ENCODE results near the gene PHTF1.
"Not testable (repeated sequence)": the region's sequence is repeated elsewhere in the genome, so short reads cannot be mapped to it uniquely, and the experiment has no call there.

Gene PHTF1

GRCh38 chr1:113756461-113756860 lies 2.8 kb downstream of the PHTF1 start:
- Histone ChIP-seq H3K27me3 (ENCODE audit: control insufficient read depth in 3 of 3, insufficient read depth in 3 of 3, low read depth in 1 of 3, low read length in 3 of 3) (no peaks in the 10 kb centered on the region), H3K36me3 (replicated peaks in 1 of 2; ENCODE audit: control insufficient read depth in 2 of 2, insufficient read depth in 2 of 2, low read length in 2 of 2) (peaks cover 0 to 52% of the 10 kb centered on the region in 2 donors), H3K23ac (ENCODE audit: low read depth, low read length, poor library complexity) (no peak overlapping the region), H2BK15ac (ENCODE audit: low read length) (no peak overlapping the region), H3K4me2 (ENCODE audit: insufficient read depth, low read length, poor library complexity, severe bottlenecking) (no peak overlapping the region), H4K91ac (ENCODE audit: low read depth, low read length, poor library complexity) (no peak overlapping the region), H4K8ac (ENCODE audit: low read depth, low read length) (no peak overlapping the region), H3K14ac (ENCODE audit: low read length) (no peak overlapping the region), H3K9ac (ENCODE audit: low read depth, low read length, poor library complexity) (no peak overlapping the region), H3K18ac (ENCODE audit: low read length) (no peak overlapping the region), H2AK5ac (ENCODE audit: low read depth, low read length) (no peak overlapping the region), H3K27ac (replicated peaks; ENCODE audit: low read length) (no peak overlapping the region), H3K4me1 (ENCODE audit: control insufficient read depth in 2 of 2, insufficient read depth in 1 of 2, low read depth in 1 of 2, low read length in 2 of 2) (peaks cover 0 to 4% of the 10 kb centered on the region in 2 donors), H2AFZ (ENCODE audit: low read length) (no peak overlapping the region), H2BK12ac (ENCODE audit: low read length) (no peak overlapping the region), H2BK120ac (ENCODE audit: low read depth, low read length) (no peak overlapping the region), H3K4ac (ENCODE audit: low read length) (no peak overlapping the region), H2BK5ac (ENCODE audit: low read length) (no peak overlapping the region), H3K4me3 (ENCODE audit: low read length in 2 of 2) (no peak overlapping the region), H3K79me1 (ENCODE audit: low read depth, low read length) (no peaks in the 10 kb centered on the region), H3K9me3 (replicated peaks in 1 of 2; ENCODE audit: control insufficient read depth in 2 of 2, insufficient read depth in 1 of 2, low read depth in 1 of 2, low read length in 2 of 2) (no peaks in the 10 kb centered on the region)
- WGBS, 2 donors (ENCODE audit: extremely low coverage in 2 of 2, insufficient read length in 2 of 2, insufficient replicate concordance in 1 of 2) = no CpG with 5 or more reads among the region's 1 CpG
- DNase-seq (ENCODE audit: low spot score) = no peak

DNA sequence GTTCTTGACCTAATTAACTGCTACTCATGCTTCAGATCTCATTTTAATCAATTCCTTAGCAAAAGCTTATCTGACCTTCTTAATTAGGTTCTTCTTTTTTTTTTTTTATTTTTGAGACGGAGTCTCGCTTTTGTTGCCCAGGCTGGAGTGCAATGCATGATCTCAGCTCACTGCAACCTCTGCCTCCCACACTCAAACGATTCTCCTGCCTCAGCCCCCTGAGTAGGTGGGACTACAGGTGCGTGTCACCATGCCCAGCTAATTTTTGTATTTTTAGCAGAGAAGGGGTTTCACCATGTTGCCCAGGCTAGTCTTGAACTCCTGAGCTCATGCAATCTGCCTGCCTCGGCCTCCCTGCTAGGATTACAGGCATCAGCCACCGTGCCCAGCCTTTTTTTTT lies 6.0 kb downstream of the PHTF1 start:
- not testable (repeated sequence) for H3K4me3 ChIP-seq (ENCODE audit: low read length in 2 of 2); H3K9ac ChIP-seq (ENCODE audit: low read depth, low read length, poor library complexity); H3K4me2 ChIP-seq (ENCODE audit: insufficient read depth, low read length, poor library complexity, severe bottlenecking); H2AFZ ChIP-seq (ENCODE audit: low read length); H4K91ac ChIP-seq (ENCODE audit: low read depth, low read length, poor library complexity); H3K4me1 ChIP-seq (ENCODE audit: control insufficient read depth in 2 of 2, insufficient read depth in 1 of 2, low read depth in 1 of 2, low read length in 2 of 2); H3K14ac ChIP-seq (ENCODE audit: low read length); H3K23ac ChIP-seq (ENCODE audit: low read depth, low read length, poor library complexity); H2BK12ac ChIP-seq (ENCODE audit: low read length); H2AK5ac ChIP-seq (ENCODE audit: low read depth, low read length); H3K4ac ChIP-seq (ENCODE audit: low read length); H3K27ac ChIP-seq (replicated peaks; ENCODE audit: low read length); DNase-seq (ENCODE audit: low spot score); H3K9me3 ChIP-seq (replicated peaks in 1 of 2; ENCODE audit: control insufficient read depth in 2 of 2, insufficient read depth in 1 of 2, low read depth in 1 of 2, low read length in 2 of 2); H3K79me1 ChIP-seq (ENCODE audit: low read depth, low read length); H3K18ac ChIP-seq (ENCODE audit: low read length); H2BK15ac ChIP-seq (ENCODE audit: low read length); H3K27me3 ChIP-seq (ENCODE audit: control insufficient read depth in 3 of 3, insufficient read depth in 3 of 3, low read depth in 1 of 3, low read length in 3 of 3); H2BK120ac ChIP-seq (ENCODE audit: low read depth, low read length); H4K8ac ChIP-seq (ENCODE audit: low read depth, low read length); H2BK5ac ChIP-seq (ENCODE audit: low read length)
- no CpG with 5 or more reads among the region's 6 CpGs for WGBS, 2 donors (ENCODE audit: extremely low coverage in 2 of 2, insufficient read length in 2 of 2, insufficient replicate concordance in 1 of 2)
- peaks cover 0 to 82% of the 10 kb centered on the region in 2 donors for H3K36me3 ChIP-seq (replicated peaks in 1 of 2; ENCODE audit: control insufficient read depth in 2 of 2, insufficient read depth in 2 of 2, low read length in 2 of 2)

- no peak overlapping the region for H4K8ac ChIP-seq (ENCODE audit: low read depth, low read length)
- no peak overlapping the region for H2AK5ac ChIP-seq (ENCODE audit: low read depth, low read length)
- no CpG with 5 or more reads among the region's 1 CpG for WGBS, 2 donors (ENCODE audit: extremely low coverage in 2 of 2, insufficient read length in 2 of 2, insufficient replicate concordance in 1 of 2)
- H3K36me3 ChIP-seq (replicated peaks in 1 of 2; ENCODE audit: control insufficient read depth in 2 of 2, insufficient read depth in 2 of 2, low read length in 2 of 2) = peaks cover 2 to 89% of the 10 kb centered on the region in 2 donors
- H3K4me3 ChIP-seq (ENCODE audit: low read length in 2 of 2) = no peak overlapping the region
- H2BK5ac ChIP-seq (ENCODE audit: low read length) = no peak overlapping the region
- H3K27me3 ChIP-seq (ENCODE audit: control insufficient read depth in 3 of 3, insufficient read depth in 3 of 3, low read depth in 1 of 3, low read length in 3 of 3) = no peaks in the 10 kb centered on the region
- no peaks in the 10 kb centered on the region for H3K4me1 ChIP-seq (ENCODE audit: control insufficient read depth in 2 of 2, insufficient read depth in 1 of 2, low read depth in 1 of 2, low read length in 2 of 2)
- no peak overlapping the region for H3K27ac ChIP-seq (replicated peaks; ENCODE audit: low read length)
- no peak for DNase-seq (ENCODE audit: low spot score)
- H3K14ac ChIP-seq (ENCODE audit: low read length) = no peak overlapping the region
- H3K79me1 ChIP-seq (ENCODE audit: low read depth, low read length) = no peaks in the 10 kb centered on the region
- H3K4ac ChIP-seq (ENCODE audit: low read length) = no peak overlapping the region
- H2BK12ac ChIP-seq (ENCODE audit: low read length) = no peak overlapping the region
- no peaks in the 10 kb centered on the region for H3K9me3 ChIP-seq (replicated peaks in 1 of 2; ENCODE audit: control insufficient read depth in 2 of 2, insufficient read depth in 1 of 2, low read depth in 1 of 2, low read length in 2 of 2)
- H2AFZ ChIP-seq (ENCODE audit: low read length) = no peak overlapping the region
- H3K9ac ChIP-seq (ENCODE audit: low read depth, low read length, poor library complexity) = no peak overlapping the region
- H3K23ac ChIP-seq (ENCODE audit: low read depth, low read length, poor library complexity) = no peak overlapping the region
- no peak overlapping the region for H2BK15ac ChIP-seq (ENCODE audit: low read length)
- no peak overlapping the region for H4K91ac ChIP-seq (ENCODE audit: low read depth, low read length, poor library complexity)
- no peak overlapping the region for H3K4me2 ChIP-seq (ENCODE audit: insufficient read depth, low read length, poor library complexity, severe bottlenecking)
- no peak overlapping the region for H2BK120ac ChIP-seq (ENCODE audit: low read depth, low read length)
- H3K18ac ChIP-seq (ENCODE audit: low read length) = no peak overlapping the region
These were observed 7.8 kb downstream of the PHTF1 start for GRCh38 chr1:113751516-113751915.

GRCh38 chr1:113751114-113751513 lies 8.2 kb downstream of the PHTF1 start:
- peaks cover 0 to 3% of the 10 kb centered on the region in 2 donors for H3K9me3 ChIP-seq (replicated peaks in 1 of 2; ENCODE audit: control insufficient read depth in 2 of 2, insufficient read depth in 1 of 2, low read depth in 1 of 2, low read length in 2 of 2)

More at GRCh38 chr1:113751114-113751513, 8.2 kb downstream of the PHTF1 start:
- no peak overlapping the region for H3K9ac ChIP-seq (ENCODE audit: low read depth, low read length, poor library complexity)
- H2BK120ac ChIP-seq (ENCODE audit: low read depth, low read length) = no peak overlapping the region
- H3K18ac ChIP-seq (ENCODE audit: low read length) = no peak overlapping the region
- H2AK5ac ChIP-seq (ENCODE audit: low read depth, low read length) = no peak overlapping the region
- H3K14ac ChIP-seq (ENCODE audit: low read length) = no peak overlapping the region
- no peak overlapping the region for H4K8ac ChIP-seq (ENCODE audit: low read depth, low read length)
- H3K27me3 ChIP-seq (ENCODE audit: control insufficient read depth in 3 of 3, insufficient read depth in 3 of 3, low read depth in 1 of 3, low read length in 3 of 3) = no peaks in the 10 kb centered on the region
- H4K91ac ChIP-seq (ENCODE audit: low read depth, low read length, poor library complexity) = no peak overlapping the region
- no peak overlapping the region for H3K4ac ChIP-seq (ENCODE audit: low read length)
- H2BK15ac ChIP-seq (ENCODE audit: low read length) = no peak overlapping the region
- H3K4me2 ChIP-seq (ENCODE audit: insufficient read depth, low read length, poor library complexity, severe bottlenecking) = no peak overlapping the region
- no peak overlapping the region for H3K23ac ChIP-seq (ENCODE audit: low read depth, low read length, poor library complexity)
- no peaks in the 10 kb centered on the region for H3K79me1 ChIP-seq (ENCODE audit: low read depth, low read length)
- H3K36me3 ChIP-seq (replicated peaks in 1 of 2; ENCODE audit: control insufficient read depth in 2 of 2, insufficient read depth in 2 of 2, low read length in 2 of 2) = peaks cover 2 to 89% of the 10 kb centered on the region in 2 donors
- H3K27ac ChIP-seq (replicated peaks; ENCODE audit: low read length) = no peak overlapping the region
- no peak overlapping the region for H2BK12ac ChIP-seq (ENCODE audit: low read length)
- DNase-seq (ENCODE audit: low spot score) = no peak
- H3K4me3 ChIP-seq (ENCODE audit: low read length in 2 of 2) = no peak overlapping the region
- no peak overlapping the region for H2BK5ac ChIP-seq (ENCODE audit: low read length)
- H3K4me1 ChIP-seq (ENCODE audit: control insufficient read depth in 2 of 2, insufficient read depth in 1 of 2, low read depth in 1 of 2, low read length in 2 of 2) = no peaks in the 10 kb centered on the region
- no peak overlapping the region for H2AFZ ChIP-seq (ENCODE audit: low read length)

All from neuronal stem cell (in vitro differentiated cells).